ENCODE measurements around the gene ABHD16A. TPM values are rescaled to one million over a fixed set of nuclear protein-coding genes. Genes with fewer than 3 reads are reported as not detected.
A peak's percentile ranks its signal among the peaks of the same experiment; 100 is the strongest.

Gene ABHD16A
- total and polyA plus RNA-seq, 10 of the 15 experiments (the other 5 are each of a cell fraction or from before 2014, with no cell fraction given), result 7.5 to 43.0 (median 32.9) TPM

GRCh38 chr6:31739639-31740396, 36.7 kb upstream of the ABHD16A start, which contains the start of gene MSH5:
Gene MSH5, plus strand, starts transcription at chr6:31740005. Its CDS starts 462 bp downstream, at chr6:31740467.
- H3K4me3 ChIP-seq, result peak within 1 kb of the TSS; percentile 100
- peak; percentile 81 for ATAC-seq
- POLR2A ChIA-PET, result interaction anchor here (0.5 to 9.7 kb wide), 27 partner anchors 10 to 1758 kb away, joined by 3 to 158 read pairs (median 5); partner anchors contain the start of genes ABHD16A, BAG6, C6orf47 and DDAH2
- H3K27ac ChIP-seq (ENCODE audit: control insufficient read depth, insufficient read depth), result peak within 1 kb of the TSS; percentile 99
- peak within 1 kb of the TSS; percentile 77 for H3K4me2 ChIP-seq (ENCODE audit: control insufficient read depth, insufficient read depth)
- H3K36me3 ChIP-seq (ENCODE audit: control insufficient read depth in 2 of 2, insufficient read depth in 2 of 2, low read length in 1 of 2), result peaks cover 0 to 1% of the 10 kb centered on the region in 2 experiments; a peak in 1 of 4 replicates
- H3K27me3 ChIP-seq (replicated peaks in 1 of 2; ENCODE audit: control insufficient read depth in 2 of 2, insufficient read depth in 2 of 2, low read length in 1 of 2), result no peaks in the 10 kb centered on the region
- H3K9me3 ChIP-seq (replicated peaks; ENCODE audit: control insufficient read depth, insufficient read depth, low read length), result no peaks in the 10 kb centered on the region
- CTCF ChIA-PET, result interaction anchor here (1.0 to 15.8 kb wide), 14 partner anchors 11 to 189 kb away, joined by 3 to 208 read pairs (median 8); partner anchors contain the start of genes ABHD16A, DDAH2, HSPA1B and LSM2
- in situ Hi-C loops (cut with MboI), result no loop called here
- intact Hi-C loops (cut with micrococcal nuclease; ENCODE audit: unreplicated experiment), result loop anchor here (2.0 to 5.0 kb wide), 4 partner anchors 37 to 197 kb away; partner anchors contain the start of genes ABHD16A, CSNK2B, DDX39B and HSPA1B
- SMC1A ChIA-PET (ENCODE audit: uncharacterized antibody, unreplicated experiment), result interaction anchor here (0.9 to 6.3 kb wide), 14 partner anchors 11 to 94 kb away, joined by 3 to 45 read pairs (median 6); partner anchors contain the start of genes ABHD16A, DDAH2, HSPA1A and HSPA1B
- peaks cover 33% of the 10 kb centered on the region for H3K79me2 ChIP-seq (ENCODE audit: control insufficient read depth, insufficient read depth, low read length)
- peaks cover 19% of the 10 kb centered on the region for H3K4me1 ChIP-seq (ENCODE audit: control insufficient read depth, insufficient read depth, low read length)
- TSS peak; percentile 82 for BruUV-seq (replicated peaks)
- H4K20me1 ChIP-seq (ENCODE audit: control insufficient read depth, insufficient read depth), result no peaks in the 10 kb centered on the region
- peak within 1 kb of the TSS; percentile 64 for H2AFZ ChIP-seq (ENCODE audit: control insufficient read depth, low read depth, low read length)
- RAD21 ChIA-PET (ENCODE audit: unreplicated experiment), result interaction anchor here (0.6 to 6.0 kb wide), 21 partner anchors 10 to 1550 kb away, joined by 3 to 53 read pairs (median 4); partner anchors contain the start of genes ABHD16A, DDAH2, HSPA1A and HSPA1B
- WGBS (ENCODE audit: insufficient coverage, insufficient replicate concordance, low lambda C conversion rate, missing lambda C conversion rate), result under 1% methylated on average over 58 of the region's 58 CpGs
- peak; percentile 98 for DNase-seq (ENCODE audit: low read depth, low spot score)
- H3K9ac ChIP-seq (ENCODE audit: control insufficient read depth, insufficient read depth, low read length), result peak within 1 kb of the TSS; percentile 99
- peak; percentile 93 for FAIRE-seq
- no peak for TF ChIP-seq ZBED1 (IDR thresholded peaks at IDR 0.05; ENCODE audit: borderline replicate concordance)
- peak; percentile 8 for TF ChIP-seq SMAD5 (IDR thresholded peaks at IDR 0.05; ENCODE audit: low read depth)
- TF ChIP-seq, protein P1, sequence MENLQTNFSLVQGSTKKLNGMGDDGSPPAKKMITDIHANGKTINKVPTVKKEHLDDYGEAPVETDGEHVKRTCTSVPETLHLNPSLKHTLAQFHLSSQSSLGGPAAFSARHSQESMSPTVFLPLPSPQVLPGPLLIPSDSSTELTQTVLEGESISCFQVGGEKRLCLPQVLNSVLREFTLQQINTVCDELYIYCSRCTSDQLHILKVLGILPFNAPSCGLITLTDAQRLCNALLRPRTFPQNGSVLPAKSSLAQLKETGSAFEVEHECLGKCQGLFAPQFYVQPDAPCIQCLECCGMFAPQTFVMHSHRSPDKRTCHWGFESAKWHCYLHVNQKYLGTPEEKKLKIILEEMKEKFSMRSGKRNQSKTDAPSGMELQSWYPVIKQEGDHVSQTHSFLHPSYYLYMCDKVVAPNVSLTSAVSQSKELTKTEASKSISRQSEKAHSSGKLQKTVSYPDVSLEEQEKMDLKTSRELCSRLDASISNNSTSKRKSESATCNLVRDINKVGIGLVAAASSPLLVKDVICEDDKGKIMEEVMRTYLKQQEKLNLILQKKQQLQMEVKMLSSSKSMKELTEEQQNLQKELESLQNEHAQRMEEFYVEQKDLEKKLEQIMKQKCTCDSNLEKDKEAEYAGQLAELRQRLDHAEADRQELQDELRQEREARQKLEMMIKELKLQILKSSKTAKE (IDR thresholded peaks at IDR 0.05; ENCODE audit: low read depth, poor library complexity, severe bottlenecking), result no peak
- TF ChIP-seq, protein P2, sequence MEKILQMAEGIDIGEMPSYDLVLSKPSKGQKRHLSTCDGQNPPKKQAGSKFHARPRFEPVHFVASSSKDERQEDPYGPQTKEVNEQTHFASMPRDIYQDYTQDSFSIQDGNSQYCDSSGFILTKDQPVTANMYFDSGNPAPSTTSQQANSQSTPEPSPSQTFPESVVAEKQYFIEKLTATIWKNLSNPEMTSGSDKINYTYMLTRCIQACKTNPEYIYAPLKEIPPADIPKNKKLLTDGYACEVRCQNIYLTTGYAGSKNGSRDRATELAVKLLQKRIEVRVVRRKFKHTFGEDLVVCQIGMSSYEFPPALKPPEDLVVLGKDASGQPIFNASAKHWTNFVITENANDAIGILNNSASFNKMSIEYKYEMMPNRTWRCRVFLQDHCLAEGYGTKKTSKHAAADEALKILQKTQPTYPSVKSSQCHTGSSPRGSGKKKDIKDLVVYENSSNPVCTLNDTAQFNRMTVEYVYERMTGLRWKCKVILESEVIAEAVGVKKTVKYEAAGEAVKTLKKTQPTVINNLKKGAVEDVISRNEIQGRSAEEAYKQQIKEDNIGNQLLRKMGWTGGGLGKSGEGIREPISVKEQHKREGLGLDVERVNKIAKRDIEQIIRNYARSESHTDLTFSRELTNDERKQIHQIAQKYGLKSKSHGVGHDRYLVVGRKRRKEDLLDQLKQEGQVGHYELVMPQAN (conservative IDR thresholded peaks at IDR 0.05), result peak; percentile 96
- TF ChIP-seq HDAC2 (IDR thresholded peaks at IDR 0.05), result no peak
- no peak for TF ChIP-seq MEF2B (IDR thresholded peaks at IDR 0.05; ENCODE audit: partially characterized antibody, poor library complexity, severe bottlenecking)
- TF ChIP-seq ZZZ3 (IDR thresholded peaks at IDR 0.05; ENCODE audit: control insufficient read depth, insufficient read length, low read depth), result no peak
- no peak for TF ChIP-seq WRNIP1 (IDR thresholded peaks at IDR 0.05; ENCODE audit: borderline replicate concordance, low read depth, low read length)
- peak; percentile 44; the same call in 1 of the 2 replicates for TF ChIP-seq GATAD2B (conservative IDR thresholded peaks at IDR 0.05; ENCODE audit: low read depth)
- peak; percentile 76 for TF ChIP-seq YY1 (IDR thresholded peaks at IDR 0.05; ENCODE audit: low read depth, low read length)
- TF ChIP-seq ASH2L (IDR thresholded peaks at IDR 0.05; ENCODE audit: borderline replicate concordance, low read depth), result no peak
- TF ChIP-seq, protein P3, sequence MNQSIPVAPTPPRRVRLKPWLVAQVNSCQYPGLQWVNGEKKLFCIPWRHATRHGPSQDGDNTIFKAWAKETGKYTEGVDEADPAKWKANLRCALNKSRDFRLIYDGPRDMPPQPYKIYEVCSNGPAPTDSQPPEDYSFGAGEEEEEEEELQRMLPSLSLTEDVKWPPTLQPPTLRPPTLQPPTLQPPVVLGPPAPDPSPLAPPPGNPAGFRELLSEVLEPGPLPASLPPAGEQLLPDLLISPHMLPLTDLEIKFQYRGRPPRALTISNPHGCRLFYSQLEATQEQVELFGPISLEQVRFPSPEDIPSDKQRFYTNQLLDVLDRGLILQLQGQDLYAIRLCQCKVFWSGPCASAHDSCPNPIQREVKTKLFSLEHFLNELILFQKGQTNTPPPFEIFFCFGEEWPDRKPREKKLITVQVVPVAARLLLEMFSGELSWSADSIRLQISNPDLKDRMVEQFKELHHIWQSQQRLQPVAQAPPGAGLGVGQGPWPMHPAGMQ (IDR thresholded peaks at IDR 0.05; ENCODE audit: borderline replicate concordance), result no peak
- peak; percentile 38; the same call in 1 of the 2 replicates for TF ChIP-seq NR2F1 (conservative IDR thresholded peaks at IDR 0.05)
- TF ChIP-seq, protein P4, sequence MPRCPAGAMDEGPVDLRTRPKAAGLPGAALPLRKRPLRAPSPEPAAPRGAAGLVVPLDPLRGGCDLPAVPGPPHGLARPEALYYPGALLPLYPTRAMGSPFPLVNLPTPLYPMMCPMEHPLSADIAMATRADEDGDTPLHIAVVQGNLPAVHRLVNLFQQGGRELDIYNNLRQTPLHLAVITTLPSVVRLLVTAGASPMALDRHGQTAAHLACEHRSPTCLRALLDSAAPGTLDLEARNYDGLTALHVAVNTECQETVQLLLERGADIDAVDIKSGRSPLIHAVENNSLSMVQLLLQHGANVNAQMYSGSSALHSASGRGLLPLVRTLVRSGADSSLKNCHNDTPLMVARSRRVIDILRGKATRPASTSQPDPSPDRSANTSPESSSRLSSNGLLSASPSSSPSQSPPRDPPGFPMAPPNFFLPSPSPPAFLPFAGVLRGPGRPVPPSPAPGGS (IDR thresholded peaks at IDR 0.05; ENCODE audit: borderline replicate concordance, insufficient read depth, low read depth, low read length, poor library complexity, severe bottlenecking), result no peak
- TF ChIP-seq MXI1 (IDR thresholded peaks at IDR 0.05; ENCODE audit: low read depth, low read length), result peak; percentile 91
